NCI-H1105 treated with DMSO at 0.1 percent for 48 hours (cell line): Measurements from ENCODE around the gene FER.
"Not testable (repeated sequence)": the region's sequence is repeated elsewhere in the genome, so short reads cannot be mapped to it uniquely, and the experiment has no call there.

ENCODE experiments used
- DNase-seq: peaks from one replicate; lab custom pipeline; 2025; lab: John Stamatoyannopoulos, UW

Gene FER

GRCh38 chr5:109035436-109035835 lies 287.7 kb downstream of the FER start:
- DNase-seq = no peak

- no peak for DNase-seq
These were observed 290.6 kb downstream of the FER start for GRCh38 chr5:109038209-109038840.

- DNase-seq = no peak
These were observed 293.6 kb downstream of the FER start for GRCh38 chr5:109041317-109041716.

GRCh38 chr5:109045710-109046109 lies 298.0 kb downstream of the FER start:
- no peak for DNase-seq

GRCh38 chr5:109049565-109049964 lies 301.9 kb downstream of the FER start:
- no peak for DNase-seq

GRCh38 chr5:109050321-109050720 lies 302.6 kb downstream of the FER start:
- not testable (repeated sequence) for DNase-seq

- DNase-seq = not testable (repeated sequence)
These were observed 304.5 kb downstream of the FER start for GRCh38 chr5:109052216-109052615.

- no peak for DNase-seq
These were observed 306.3 kb downstream of the FER start for GRCh38 chr5:109053995-109054417.

GRCh38 chr5:109060378-109061025 lies 312.8 kb downstream of the FER start:
- DNase-seq = no peak

- no peak for DNase-seq
These were observed 315.0 kb downstream of the FER start for GRCh38 chr5:109062664-109063063.

- no peak for DNase-seq
These were observed 315.5 kb downstream of the FER start for GRCh38 chr5:109063223-109063622.

GRCh38 chr5:109076741-109077140 lies 329.0 kb downstream of the FER start:
- DNase-seq = no peak

GRCh38 chr5:109078448-109078847 lies 330.8 kb downstream of the FER start:
- no peak for DNase-seq

GRCh38 chr5:109080481-109080880 lies 332.8 kb downstream of the FER start:
- DNase-seq = no peak

- DNase-seq = no peak
These were observed 333.2 kb downstream of the FER start for GRCh38 chr5:109080896-109081295.

- DNase-seq = no peak
These were observed 336.2 kb downstream of the FER start for GRCh38 chr5:109083937-109084336.

- DNase-seq = no peak
These were observed 341.5 kb downstream of the FER start for GRCh38 chr5:109089191-109089590.

- no peak for DNase-seq
These were observed 351.4 kb downstream of the FER start for GRCh38 chr5:109099081-109099480.

- no peak for DNase-seq
These were observed 353.3 kb downstream of the FER start for GRCh38 chr5:109100971-109101370.

- DNase-seq = no peak
These were observed 354.5 kb downstream of the FER start for GRCh38 chr5:109102096-109102690.

- peak; percentile 18 for DNase-seq
These were observed 358.1 kb downstream of the FER start for GRCh38 chr5:109105631-109106267.

- DNase-seq = no peak
These were observed 364.0 kb downstream of the FER start for GRCh38 chr5:109111680-109112079.

- DNase-seq = no peak
These were observed 365.9 kb downstream of the FER start for GRCh38 chr5:109113608-109114007.
